K562 (cell line): Measurements from ENCODE around the gene KRTAP10-12. TPM values are rescaled to one million over a fixed set of nuclear protein-coding genes. Genes with fewer than 3 reads are reported as not detected.

Source experiments
- ATAC-seq: fragments of 200-7000 bp; cut with Tn5 transposase; 3 replicates; pipeline ENCODE4 v1.9.1; 2020; ENCODE audit warnings: moderate library complexity
- BruUV-seq: library from RNA; stranded (reverse); fragments of 400-500 nt; replicated peaks from 2 replicates; lab custom pipeline; 2021; lab: Mats Ljungman, UMichigan
- CTCF ChIA-PET: fragments of 300-600 bp; formaldehyde crosslinking; extraction: SDS; loops from one replicate; lab custom pipeline; 2021; ENCODE audit warnings: low intra/inter-chr PET ratio; lab: Yijun Ruan, JAX
- POLR2A ChIA-PET: fragments of 300-600, 350-650 bp; sonication (Branson Sonifier 250); formaldehyde crosslinking; extraction: SDS; loops from one replicate; lab custom pipeline; 2021; ENCODE audit warnings: antibody characterized with exemption, inconsistent platforms; lab: Yijun Ruan, JAX
- DNase-seq, 4 experiments: peaks; one replicate each; pipeline versions ENCODE4 v3.0.0 to v3.0.0-alpha.2; 2011 to 2018; ENCODE audit warnings: low spot score in 3 of 4, mixed read lengths in 3 of 4; ENCODE audit errors: extremely low read depth in 1 of 4
- FAIRE-seq: peaks from 2 replicates; lab custom pipeline; 2011; peaks lifted over from hg19 to GRCh38; lab: Jason Lieb, UNC
- H2AFZ ChIP-seq: 2 replicates; pipeline ENCODE4 v1.6.0; 2011; ENCODE audit warnings: low read depth, low read length, control low read depth, inconsistent platforms
- H3K27ac ChIP-seq: fragments of 200-600 bp; 3 replicates; pipeline ENCODE4 v1.8.0; 2011; ENCODE audit warnings: low read depth, mild to moderate bottlenecking, control low read depth, inconsistent platforms, low read length, moderate library complexity, mixed read lengths; ENCODE audit errors: extremely low read depth
- H3K27me3 ChIP-seq, 2 experiments: fragments of 300-600 bp in 1 of 2; 2 replicates in 1 of 2; 3 replicates in 1 of 2; pipeline versions ENCODE4 v1.6.0 to v1.8.0; 2011; ENCODE audit warnings: inconsistent platforms in 2 of 2, low read length in 2 of 2, mild to moderate bottlenecking in 1 of 2, mixed read lengths in 1 of 2, moderate library complexity in 1 of 2; ENCODE audit not compliant: control insufficient read depth in 2 of 2, insufficient read depth in 2 of 2
- H3K36me3 ChIP-seq: fragments of 300-600 bp; 3 replicates; pipeline ENCODE4 v1.8.0; 2011; ENCODE audit warnings: mild to moderate bottlenecking, low read length, inconsistent platforms; ENCODE audit not compliant: control insufficient read depth, insufficient read depth
- H3K4me1 ChIP-seq, 2 experiments: fragments of 200-600 bp in 1 of 2; replicated peaks in 1 of 2; 2 replicates in 1 of 2; 3 replicates in 1 of 2; pipeline versions ENCODE4 v1.5.1 to v1.8.0; 2011; ENCODE audit warnings: inconsistent platforms in 2 of 2, low read length in 2 of 2, mild to moderate bottlenecking in 1 of 2, mixed read lengths in 1 of 2, moderate library complexity in 1 of 2; ENCODE audit not compliant: control insufficient read depth in 2 of 2, insufficient read depth in 2 of 2
- H3K4me2 ChIP-seq: 2 replicates; pipeline ENCODE4 v1.6.1; 2011; ENCODE audit warnings: low read length, control low read depth, inconsistent platforms, mixed read lengths; ENCODE audit not compliant: insufficient read depth
- H3K4me3 ChIP-seq: fragments of 200-600 bp; sonication (generic), shearing (Covaris generic); 2 replicates; pipeline ENCODE4 v1.5.1; 2016; ENCODE audit warnings: control low read depth, inconsistent platforms
- H3K79me2 ChIP-seq: fragments of 200-600 bp; 3 replicates; pipeline ENCODE4 v1.8.0; 2011; ENCODE audit warnings: low read length, inconsistent platforms; ENCODE audit not compliant: control insufficient read depth, insufficient read depth
- H3K9ac ChIP-seq, 2 experiments: 2 replicates each; pipeline versions ENCODE4 v1.6.0 to v1.6.1; 2011; ENCODE audit warnings: low read depth in 2 of 2, low read length in 2 of 2, control low read depth in 1 of 2, inconsistent platforms in 1 of 2, mild to moderate bottlenecking in 1 of 2, mixed read lengths in 1 of 2; ENCODE audit not compliant: insufficient read depth in 1 of 2
- H3K9me1 ChIP-seq: one replicate; pipeline ENCODE4 v1.6.0; 2011; ENCODE audit warnings: inconsistent platforms, mild to moderate bottlenecking, low read length, moderate library complexity; ENCODE audit not compliant: control insufficient read depth, insufficient read depth
- H3K9me3 ChIP-seq: replicated peaks from 2 replicates; pipeline ENCODE4 v1.5.1; 2011; ENCODE audit warnings: low read depth, low read length, inconsistent platforms; ENCODE audit not compliant: control insufficient read depth, insufficient read depth
- H4K20me1 ChIP-seq: replicated peaks from 2 replicates; pipeline ENCODE4 v1.6.1; 2011; ENCODE audit warnings: low read length, inconsistent platforms, mixed read lengths; ENCODE audit not compliant: control insufficient read depth, insufficient read depth
- BRD4 ChIP-seq: fragments of 200-600 bp; sonication (generic); IDR thresholded peaks from 2 replicates; pipeline ENCODE4 v1.6.1; 2017; ENCODE audit warnings: inconsistent platforms
- NFXL1 ChIP-seq: fragments of 450-650 bp; formaldehyde crosslinking; IDR thresholded peaks from 2 replicates; pipeline ENCODE4 v1.4.0; 2021; ENCODE audit warnings: mild to moderate bottlenecking
- PURB ChIP-seq: sonication (generic); formaldehyde crosslinking; IDR thresholded peaks from 2 replicates; pipeline ENCODE4 v1.9.0; 2021; ENCODE audit warnings: low read depth, mild to moderate bottlenecking, missing genetic modification reagents
- SETDB1 ChIP-seq: IDR thresholded peaks from one replicate; pipeline ENCODE4 v1.6.1; 2012; ENCODE audit warnings: low read length, control low read depth, inconsistent platforms
- THRAP3 ChIP-seq: fragments of 450-650 bp; IDR thresholded peaks from 2 replicates; pipeline ENCODE4 v1.6.1; 2016; ENCODE audit warnings: mild to moderate bottlenecking, inconsistent platforms, borderline replicate concordance
- ZKSCAN3 ChIP-seq: fragments of 250-450 bp; sonication (Bioruptor Pico); IDR thresholded peaks from 2 replicates; pipeline ENCODE4 v1.4.0; 2020
- ZNF766 ChIP-seq: fragments of 200-800 bp; sonication (Bioruptor generic); conservative IDR thresholded peaks from 2 replicates; pipeline ENCODE4 v1.6.1; 2016; ENCODE audit warnings: missing genetic modification characterization, missing compliant biosample characterization
- ZSCAN32 ChIP-seq: fragments of 450-650 bp; formaldehyde crosslinking; IDR thresholded peaks from 2 replicates; pipeline ENCODE4 v1.4.0; 2020; ENCODE audit warnings: mild to moderate bottlenecking, moderate library complexity
- ZZZ3 ChIP-seq: fragments of 450-650 bp; IDR thresholded peaks from 2 replicates; pipeline ENCODE4 v1.6.1; 2016; ENCODE audit warnings: antibody characterized with exemption, mild to moderate bottlenecking, moderate library complexity
- WGBS: fragments of 100-300 bp; shearing (Covaris generic); methylation state at CpG from one replicate; pipeline ENCODE4 v1.1.6; 2016; ENCODE audit warnings: low coverage, mixed read lengths; ENCODE audit not compliant: insufficient coverage; ENCODE audit errors: missing lambda C conversion rate; 5-methylcytosine and 5-hydroxymethylcytosine counted together
- in situ Hi-C: fragments of 300-500 bp; cut with MboI; formaldehyde crosslinking; loops from 4 replicates; pipeline ENCODE4 v1.15.0; 2018; ENCODE audit warnings: inconsistent platforms, mixed read lengths
- intact Hi-C: fragments of 100-400 bp; cut with micrococcal nuclease; formaldehyde crosslinking; loops from 2 replicates; pipeline ENCODE4 v1.14.2; 2022
- polyA plus RNA-seq, 8 experiments: library from polyadenylated mRNA; depleted of rRNA in 4 of 8; stranded (reverse) in 5 of 8; unstranded in 3 of 8; fragments of >200 nt; fragmentation: Nextera tagmentation in 2 of 8; fragmentation: Illumina TruSeq in 1 of 8; extraction: Ambion mirVana in 2 of 8; extraction: Trizol in 1 of 8; gene quantifications; 2 replicates each; pipeline versions ENCODE4 v1.2.1 to v1.2.3, GENCODE V29; 2011 to 2014; ENCODE audit warnings: inconsistent platforms in 1 of 8, missing spikeins in 1 of 8
- total RNA-seq, 7 experiments: library from RNA; depleted of rRNA in 6 of 7; stranded (reverse); fragments of >200 nt in 6 of 7; fragmentation: Illumina TruSeq in 2 of 7; extraction: Trizol in 2 of 7; gene quantifications; 2 replicates each; pipeline versions ENCODE4 v1.2.1 to v1.2.3, GENCODE V29; 2011 to 2021; ENCODE audit warnings: low replicate concordance in 1 of 7
- TF ChIP-seq, protein P1 (sequence below): sonication (generic); formaldehyde crosslinking; IDR thresholded peaks from 2 replicates; pipeline ENCODE4 v1.8.1; 2023; ENCODE audit warnings: mild to moderate bottlenecking, missing genetic modification reagents
- TF ChIP-seq, protein P2 (sequence below): fragments of 250-450 bp; sonication (Bioruptor Pico); IDR thresholded peaks from 2 replicates; pipeline ENCODE4 v1.5.0; 2020; ENCODE audit warnings: mild to moderate bottlenecking
- TF ChIP-seq, protein P3 (sequence below), 3 experiments: fragments of 200-800 bp in 1 of 3; sonication (Bioruptor generic) in 1 of 3; sonication (generic) in 1 of 3; formaldehyde crosslinking in 1 of 3; IDR thresholded peaks; 2 replicates each; pipeline versions ENCODE4 v1.6.1 to v1.8.0; 2016 to 2022; ENCODE audit warnings: mild to moderate bottlenecking in 2 of 3, missing compliant biosample characterization in 2 of 3, missing genetic modification characterization in 2 of 3, missing genetic modification reagents in 1 of 3

Gene KRTAP10-12
- total and polyA plus RNA-seq, 9 of the 15 experiments (the other 6 are each of a cell fraction or from before 2014, with no cell fraction given), result not detected

DNA sequence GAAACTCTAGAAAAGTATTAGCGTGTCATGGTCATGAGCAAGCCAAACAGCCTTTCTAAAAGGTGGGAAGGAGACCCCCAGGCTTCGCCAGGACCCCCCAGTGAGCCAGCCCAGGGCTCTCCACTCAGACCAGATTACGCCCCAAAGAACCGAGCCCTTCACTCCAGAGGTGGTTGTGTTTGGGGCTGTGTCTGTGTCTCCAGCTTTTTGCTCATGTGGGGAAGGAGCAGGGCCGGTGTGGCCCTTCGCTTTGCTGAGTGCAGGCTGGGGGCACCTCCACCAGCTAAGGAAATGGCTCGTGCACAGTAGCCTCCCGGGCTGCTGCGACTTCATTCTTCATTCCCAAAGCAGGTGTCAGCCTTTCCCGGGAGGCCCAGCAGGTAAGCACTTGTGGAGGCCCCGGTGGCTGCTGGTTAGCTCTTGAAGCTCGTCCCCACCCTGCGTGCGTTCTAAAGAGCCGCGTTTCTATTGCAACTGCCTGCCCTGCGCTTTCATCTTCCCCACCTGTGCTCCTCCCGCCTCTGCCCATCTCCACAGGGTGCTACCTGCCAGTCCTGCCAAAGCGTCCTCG is 13.9 kb downstream of the KRTAP10-12 start:
- in situ Hi-C loops (no loop called here), intact Hi-C loops (no loop called here)
- Histone ChIP-seq H3K9ac (no peak overlapping the region), H2AFZ (no peak overlapping the region), H4K20me1 (peaks cover 8% of the 10 kb centered on the region; the same call in 1 of the 2 replicates), H3K79me2 (no peaks in the 10 kb centered on the region), H3K9me1 (no peaks in the 10 kb centered on the region), H3K4me2 (no peak overlapping the region), H3K27me3 (peaks cover 47 to 71% of the 10 kb centered on the region in 2 experiments; a peak in 4 of 5 replicates), H3K4me1 (peaks cover 0 to 18% of the 10 kb centered on the region in 2 experiments; a peak in 1 of 5 replicates), H3K36me3 (no peaks in the 10 kb centered on the region), H3K27ac (no peak overlapping the region), H3K9me3 (no peaks in the 10 kb centered on the region), H3K4me3 (no peak overlapping the region)
- WGBS, result 3% methylated on average over 20 of the region's 20 CpGs
- no peak for TF ChIP-seq ZKSCAN3 (CRISPR knock-in tag)
- TF ChIP-seq ZSCAN32, result no peak
- TF ChIP-seq PURB (CRISPR knock-in tag), result no peak
- TF ChIP-seq ZZZ3, result no peak
- no peak for TF ChIP-seq SETDB1
- TF ChIP-seq, protein P1, sequence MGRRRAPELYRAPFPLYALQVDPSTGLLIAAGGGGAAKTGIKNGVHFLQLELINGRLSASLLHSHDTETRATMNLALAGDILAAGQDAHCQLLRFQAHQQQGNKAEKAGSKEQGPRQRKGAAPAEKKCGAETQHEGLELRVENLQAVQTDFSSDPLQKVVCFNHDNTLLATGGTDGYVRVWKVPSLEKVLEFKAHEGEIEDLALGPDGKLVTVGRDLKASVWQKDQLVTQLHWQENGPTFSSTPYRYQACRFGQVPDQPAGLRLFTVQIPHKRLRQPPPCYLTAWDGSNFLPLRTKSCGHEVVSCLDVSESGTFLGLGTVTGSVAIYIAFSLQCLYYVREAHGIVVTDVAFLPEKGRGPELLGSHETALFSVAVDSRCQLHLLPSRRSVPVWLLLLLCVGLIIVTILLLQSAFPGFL (CRISPR knock-in tag), result no peak
- TF ChIP-seq, protein P2, sequence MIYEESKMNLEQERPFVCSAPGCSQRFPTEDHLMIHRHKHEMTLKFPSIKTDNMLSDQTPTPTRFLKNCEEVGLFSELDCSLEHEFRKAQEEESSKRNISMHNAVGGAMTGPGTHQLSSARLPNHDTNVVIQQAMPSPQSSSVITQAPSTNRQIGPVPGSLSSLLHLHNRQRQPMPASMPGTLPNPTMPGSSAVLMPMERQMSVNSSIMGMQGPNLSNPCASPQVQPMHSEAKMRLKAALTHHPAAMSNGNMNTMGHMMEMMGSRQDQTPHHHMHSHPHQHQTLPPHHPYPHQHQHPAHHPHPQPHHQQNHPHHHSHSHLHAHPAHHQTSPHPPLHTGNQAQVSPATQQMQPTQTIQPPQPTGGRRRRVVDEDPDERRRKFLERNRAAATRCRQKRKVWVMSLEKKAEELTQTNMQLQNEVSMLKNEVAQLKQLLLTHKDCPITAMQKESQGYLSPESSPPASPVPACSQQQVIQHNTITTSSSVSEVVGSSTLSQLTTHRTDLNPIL, result no peak
- TF ChIP-seq ZNF766, result no peak
- TF ChIP-seq, protein P3, sequence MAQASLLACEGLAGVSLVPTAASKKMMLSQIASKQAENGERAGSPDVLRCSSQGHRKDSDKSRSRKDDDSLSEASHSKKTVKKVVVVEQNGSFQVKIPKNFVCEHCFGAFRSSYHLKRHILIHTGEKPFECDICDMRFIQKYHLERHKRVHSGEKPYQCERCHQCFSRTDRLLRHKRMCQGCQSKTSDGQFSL (CRISPR knock-in tag; IDR thresholded peaks at IDR 0.05), result no peak
- TF ChIP-seq, protein P3 (tag; IDR thresholded peaks at IDR 0.05), result no peak
- no peak for TF ChIP-seq BRD4
- no peak for TF ChIP-seq THRAP3
- no peak for TF ChIP-seq NFXL1
- BruUV-seq, result no TSS peak
- FAIRE-seq, result no peak
- ATAC-seq, result no peak; the same call in 2 of the 3 replicates
- POLR2A ChIA-PET, result interaction anchor here (2.0 kb wide), 1 partner anchor 8 kb away, joined by 8 read pairs; no protein-coding TSS in a partner anchor
- CTCF ChIA-PET, result no interaction called here
- no peak for DNase-seq
